GM18505 (cell line): ENCODE results near the gene AGRN.
"Not testable (repeated sequence)": the region's sequence is repeated elsewhere in the genome, so short reads cannot be mapped to it uniquely, and the experiment has no call there.

Experiments
- ATAC-seq: cut with Tn5 transposase; IDR thresholded peaks from one replicate; pipeline ENCODE4 v1.9.1; 2021; ENCODE audit not compliant: unreplicated experiment
- POLR2A ChIP-seq: IDR thresholded peaks from 4 replicates; pipeline ENCODE4 v1.6.1; 2011; ENCODE audit warnings: borderline replicate concordance; ENCODE audit not compliant: insufficient read depth, insufficient read length; ENCODE audit errors: extremely low read depth

The AGRN gene

DNA sequence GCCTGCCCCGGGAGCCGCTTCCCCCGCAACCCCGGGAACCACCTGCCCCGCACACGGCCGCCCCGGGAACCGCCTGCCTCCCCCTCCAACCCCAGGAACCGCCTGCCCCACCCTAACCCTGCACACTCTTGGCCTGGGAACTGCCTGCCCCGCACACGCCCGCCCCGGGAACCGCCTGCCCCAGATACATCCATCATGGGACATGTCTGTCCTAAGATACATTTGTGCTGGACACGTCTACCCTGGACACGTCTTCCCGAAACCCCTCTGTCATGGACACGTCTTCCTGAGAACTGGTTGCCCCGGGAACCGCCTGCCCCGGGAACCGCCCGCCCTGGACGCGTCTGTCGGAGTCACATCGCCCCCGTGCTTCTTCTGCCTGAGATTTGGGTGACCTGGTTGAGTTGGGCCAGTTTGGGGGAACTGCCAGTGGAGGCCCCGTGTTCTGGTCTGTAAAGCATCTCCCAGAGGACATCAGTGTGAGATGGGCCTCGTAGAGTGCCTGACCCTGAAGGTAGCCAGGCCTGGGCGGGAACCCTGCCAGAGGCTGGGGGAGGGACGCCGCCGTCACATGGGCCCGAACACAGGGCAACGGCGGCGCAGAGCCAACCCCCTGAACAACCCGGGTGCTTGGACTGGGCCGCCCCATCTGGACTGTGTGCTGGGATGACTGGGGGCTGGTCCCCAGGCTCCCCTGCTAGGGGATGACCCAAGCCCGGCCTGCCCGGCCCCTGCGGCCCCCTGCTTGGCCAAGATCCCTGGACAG is 41.7 kb upstream of the AGRN start:
- ATAC-seq = no peak
- no peak for TF ChIP-seq POLR2A

DNA sequence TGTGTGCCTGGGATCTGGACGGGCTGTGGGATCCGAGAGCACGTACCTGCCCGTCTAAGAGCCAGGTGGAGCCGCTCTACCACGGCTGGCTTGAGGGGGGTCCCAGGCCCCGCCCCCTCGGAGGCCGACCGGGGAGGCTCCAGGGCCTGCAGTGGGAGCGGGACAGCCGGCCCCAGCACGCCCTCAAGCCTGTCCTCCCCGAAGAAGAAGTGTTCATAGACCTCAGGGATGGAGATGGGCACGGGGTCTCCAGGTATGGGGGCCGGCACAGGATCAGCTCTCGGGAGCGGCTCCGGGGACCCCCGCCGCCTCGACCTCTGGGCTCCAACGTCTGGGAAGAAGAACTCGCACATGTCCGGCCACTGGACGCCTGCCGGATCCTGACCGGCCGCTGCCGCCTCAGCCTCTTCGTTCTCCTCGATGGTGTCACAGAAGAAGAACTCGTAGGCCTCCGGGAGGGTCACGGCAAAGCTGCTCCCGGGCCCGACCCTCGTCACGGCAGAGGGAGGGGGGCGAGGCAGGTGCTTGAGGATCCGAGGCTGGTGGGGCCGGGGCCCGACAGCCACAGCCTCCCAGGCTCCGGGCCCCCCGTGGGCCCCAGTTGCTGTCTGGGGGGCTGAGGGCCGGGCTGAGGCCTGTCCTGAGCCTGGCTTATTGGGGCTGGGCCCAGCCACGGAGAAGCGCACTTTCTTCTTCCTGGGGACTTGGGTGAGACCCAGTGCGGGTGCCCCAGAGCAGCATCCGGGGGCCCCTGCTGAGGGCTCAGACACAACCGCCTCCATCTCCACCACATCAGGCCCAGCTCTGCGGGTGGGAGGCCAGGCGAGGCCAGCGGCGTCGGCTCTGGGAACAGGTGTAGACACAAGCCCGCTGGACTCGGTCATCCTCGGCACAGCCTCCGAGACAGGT is 40.8 kb upstream of the AGRN start:
- no peak for TF ChIP-seq POLR2A
- no peak for ATAC-seq

DNA sequence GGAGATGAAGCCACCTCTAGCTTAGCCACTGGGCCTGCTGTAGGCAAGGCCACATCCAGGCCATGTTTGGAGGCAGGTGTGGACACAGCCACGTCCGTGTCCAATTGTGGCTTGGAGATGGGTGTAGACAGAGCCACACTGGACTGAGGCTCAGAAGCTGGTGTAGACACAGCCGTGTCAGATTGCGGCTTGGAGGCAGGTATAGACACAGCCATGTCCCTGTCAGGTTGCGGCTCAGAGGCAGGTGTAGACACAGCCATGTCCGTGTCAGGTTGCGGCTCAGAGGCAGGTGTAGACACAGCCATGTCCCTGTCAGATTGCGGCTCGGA is 40.2 kb upstream of the AGRN start:
- no peak for TF ChIP-seq POLR2A
- ATAC-seq = no peak

DNA sequence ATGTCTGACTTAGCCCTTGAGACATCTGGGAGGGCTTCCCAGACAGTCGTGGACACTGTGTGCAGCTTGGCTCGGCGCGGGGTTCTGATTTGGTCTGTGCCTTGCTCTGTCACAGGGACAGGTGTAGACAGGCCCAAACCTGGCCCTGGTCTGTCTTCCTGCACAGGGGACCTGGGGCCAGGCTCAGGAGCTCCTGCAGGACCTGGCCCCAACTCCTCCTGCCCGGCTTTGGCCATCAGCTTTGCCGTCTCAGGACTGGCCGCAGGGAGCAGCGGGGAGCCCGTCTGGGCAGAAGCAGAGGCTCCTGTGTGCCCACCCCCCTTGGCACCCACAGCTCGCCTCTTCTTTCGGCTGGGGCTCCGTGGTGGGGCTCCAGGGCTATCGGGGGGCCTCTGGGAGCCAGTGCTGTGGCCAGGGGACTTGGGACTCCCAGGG is 39.8 kb upstream of the AGRN start:
- no peak for ATAC-seq
- TF ChIP-seq POLR2A = no peak

GRCh38 chr1:980602-981395 is 39.1 kb upstream of the AGRN start:
- TF ChIP-seq POLR2A = no peak

GRCh38 chr1:981491-981954 is 38.4 kb upstream of the AGRN start:
- no peak for ATAC-seq
- TF ChIP-seq POLR2A = no peak

More at GRCh38 chr1:980602-981395, 39.1 kb upstream of the AGRN start:
- no peak for ATAC-seq

- no peak for TF ChIP-seq POLR2A
- no peak for ATAC-seq
Measured at GRCh38 chr1:981955-982558, 37.9 kb upstream of the AGRN start, which contains the start of gene PERM1. Gene PERM1, minus strand, starts transcription at chr1:982093. Its CDS starts 1,064 bp downstream, at chr1:981029.

- no peak for TF ChIP-seq POLR2A
- ATAC-seq = no peak
Measured at GRCh38 chr1:982765-983436, 37.0 kb upstream of the AGRN start.

GRCh38 chr1:983798-984475 is 36.0 kb upstream of the AGRN start:
- no peak for ATAC-seq
- no peak for TF ChIP-seq POLR2A

- no peak for ATAC-seq
- no peak for TF ChIP-seq POLR2A
Measured at GRCh38 chr1:984476-984814, 35.5 kb upstream of the AGRN start.

- no peak for TF ChIP-seq POLR2A
- ATAC-seq = no peak
Measured at GRCh38 chr1:985126-985525, 34.8 kb upstream of the AGRN start.

DNA sequence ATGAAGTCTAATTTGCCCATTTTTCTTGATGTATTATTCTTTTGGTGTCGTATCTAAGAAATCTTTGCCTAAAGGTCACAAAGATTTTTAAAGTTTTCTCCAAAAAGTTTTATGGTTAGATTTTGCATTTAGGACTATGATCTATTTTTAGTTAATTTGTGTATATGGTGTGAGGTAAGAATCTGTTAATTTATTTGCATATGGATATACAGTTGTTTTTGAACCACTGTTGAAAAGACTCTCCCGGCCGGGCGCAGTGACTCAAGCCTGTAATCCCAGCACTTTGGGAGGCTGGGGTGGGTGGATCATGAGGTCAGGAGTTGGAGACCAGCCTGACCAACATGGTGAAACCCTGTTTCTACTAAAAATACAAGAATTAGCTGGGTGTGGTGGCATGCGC is 31.9 kb upstream of the AGRN start:
- ATAC-seq = not testable (repeated sequence)

DNA sequence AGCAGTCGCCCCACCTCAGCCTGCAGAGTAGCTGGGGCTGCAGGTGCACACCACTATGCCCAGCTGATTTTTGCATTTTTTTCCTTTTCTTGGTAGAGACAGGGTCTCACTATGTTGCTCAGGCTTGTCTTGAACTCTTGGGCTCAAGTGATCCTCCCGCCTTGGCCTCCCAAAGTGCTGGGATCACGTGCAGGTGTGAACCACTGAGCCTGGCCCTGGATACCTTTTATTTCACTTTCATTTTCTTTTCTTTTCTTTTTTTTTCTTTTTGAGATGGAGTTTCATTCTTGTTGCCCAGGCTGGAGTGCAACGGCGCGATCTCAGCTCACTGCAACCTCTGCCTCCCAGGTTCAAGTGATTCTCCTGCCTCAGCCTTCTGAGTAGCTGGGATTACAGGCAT is 28.6 kb upstream of the AGRN start:
- not testable (repeated sequence) for ATAC-seq
